NCI-H2029 (cell line): ENCODE results near the gene MTRF1.

Experiments used
- DNase-seq: peaks from one replicate; lab custom pipeline; 2025; lab: John Stamatoyannopoulos, UW

MTRF1 gene

GRCh38 chr13:41263261-41263971 lies at the start of gene MTRF1:
TSS of gene MTRF1 (minus strand) at chr13:41263576. CDS start at chr13:41260907, 2,669 bp downstream.
- DNase-seq: peak; percentile 40

GRCh38 chr13:41313117-41313516 lies 49.7 kb upstream of the MTRF1 start:
- no peak for DNase-seq

- no peak for DNase-seq
Observed at GRCh38 chr13:41312176-41312500, 48.8 kb upstream of the MTRF1 start.

- no peak for DNase-seq
Observed at GRCh38 chr13:41311406-41312175, 48.2 kb upstream of the MTRF1 start.

GRCh38 chr13:41310963-41311405 lies 47.6 kb upstream of the MTRF1 start, which contains the start of gene NAA16:
TSS of gene NAA16 (plus strand) at chr13:41311267. CDS start at chr13:41311529, 262 bp downstream.
- peak; percentile 7 for DNase-seq

- DNase-seq: no peak
Observed at GRCh38 chr13:41307884-41308640, 44.7 kb upstream of the MTRF1 start.

GRCh38 chr13:41306271-41307145 lies 43.1 kb upstream of the MTRF1 start:
- DNase-seq: no peak

GRCh38 chr13:41304551-41304950 lies 41.2 kb upstream of the MTRF1 start:
- no peak for DNase-seq

GRCh38 chr13:41302743-41303142 lies 39.4 kb upstream of the MTRF1 start:
- DNase-seq: no peak

- DNase-seq: no peak
Observed at GRCh38 chr13:41299316-41300094, 36.1 kb upstream of the MTRF1 start.

- no peak for DNase-seq
Observed at GRCh38 chr13:41296879-41297646, 33.7 kb upstream of the MTRF1 start.

- DNase-seq: no peak
Observed at GRCh38 chr13:41295973-41296372, 32.6 kb upstream of the MTRF1 start.

GRCh38 chr13:41294914-41295313 lies 31.5 kb upstream of the MTRF1 start:
- no peak for DNase-seq

GRCh38 chr13:41293272-41293671 lies 29.9 kb upstream of the MTRF1 start:
- no peak for DNase-seq

GRCh38 chr13:41291246-41291645 lies 27.9 kb upstream of the MTRF1 start:
- DNase-seq: no peak

GRCh38 chr13:41289463-41289881 lies 26.1 kb upstream of the MTRF1 start:
- DNase-seq: no peak

- DNase-seq: no peak
Observed at GRCh38 chr13:41286370-41286769, 23.0 kb upstream of the MTRF1 start.

- DNase-seq: no peak
Observed at GRCh38 chr13:41284512-41285288, 21.3 kb upstream of the MTRF1 start.

- no peak for DNase-seq
Observed at GRCh38 chr13:41282129-41282571, 18.8 kb upstream of the MTRF1 start.
